Measurements from ENCODE around the gene GTF2A2.

Gene GTF2A2

GRCh38 chr15:59596640-59597039 is 60.7 kb downstream of the GTF2A2 start:
- DNase-seq = no peak

DNA sequence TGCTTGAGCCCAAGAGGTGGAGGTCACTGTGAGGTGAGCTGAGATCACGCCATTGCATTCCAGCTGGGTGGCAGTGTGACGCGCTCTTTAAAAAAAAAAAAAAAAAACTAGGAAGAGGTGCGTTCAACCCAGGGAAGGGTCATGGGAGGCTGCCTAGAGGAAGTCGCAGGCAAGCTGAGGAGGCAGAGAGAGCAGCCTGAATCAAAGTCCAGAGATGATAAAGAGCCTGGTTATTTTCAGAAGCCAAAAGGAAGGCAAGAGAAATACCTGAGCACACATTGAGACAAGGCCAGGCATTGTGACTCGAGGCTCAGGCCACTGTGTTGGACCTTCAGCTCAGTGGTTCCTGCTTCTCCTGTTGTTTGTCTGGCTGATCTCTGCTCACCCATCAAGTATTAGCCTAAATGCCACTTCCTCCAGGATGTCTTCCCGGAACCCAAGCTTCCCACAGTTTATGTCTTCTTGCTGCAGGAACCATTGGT is 61.8 kb downstream of the GTF2A2 start:
- DNase-seq = no peak

- DNase-seq = no peak
Measured at GRCh38 chr15:59594991-59595390, 62.3 kb downstream of the GTF2A2 start.

- no peak for DNase-seq
Measured at GRCh38 chr15:59594493-59594942, 62.8 kb downstream of the GTF2A2 start.

DNA sequence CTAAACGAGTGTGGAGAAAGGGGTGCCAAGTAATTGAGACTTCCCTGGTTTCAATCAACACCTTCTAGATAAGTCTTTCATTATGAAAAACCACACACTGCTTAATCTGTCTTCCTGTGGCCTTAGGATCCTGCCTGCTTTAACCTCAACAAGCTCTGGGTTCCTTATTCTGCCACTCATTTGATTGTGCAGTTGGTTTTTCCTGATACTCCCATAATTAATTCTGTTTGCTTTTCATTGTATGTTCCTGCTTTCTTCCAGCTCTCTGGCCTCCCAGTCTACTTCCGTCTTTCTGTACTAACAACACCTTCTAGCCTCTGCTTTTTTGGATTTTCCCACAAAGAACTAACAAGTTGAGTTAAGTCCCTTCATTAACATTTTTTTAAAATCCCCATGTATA is 66.0 kb downstream of the GTF2A2 start:
- no peak for DNase-seq

DNA sequence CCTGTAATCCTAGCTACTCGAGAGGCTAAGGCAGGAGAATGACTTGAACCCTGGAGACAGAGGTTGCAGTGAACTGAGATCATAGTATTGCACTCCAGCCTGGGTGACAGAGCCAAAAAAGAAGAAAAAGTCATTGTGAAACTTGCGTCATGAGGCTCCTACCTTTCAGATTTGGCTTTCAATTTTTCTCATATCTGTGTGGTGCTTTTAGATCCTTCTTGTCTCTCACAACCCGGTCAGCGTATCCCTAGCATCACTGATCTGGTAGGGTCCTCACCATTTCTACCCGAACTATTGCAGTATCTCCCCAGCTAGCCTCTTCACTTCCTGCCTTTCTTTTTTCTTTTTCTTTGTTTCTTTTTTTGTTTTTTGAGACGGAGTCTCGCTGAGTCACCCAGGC is 67.3 kb downstream of the GTF2A2 start:
- no peak for DNase-seq
